Peyer's patch (tissue), 4 donors: ENCODE data around the gene CDKAL1.
"Not testable (repeated sequence)": the region's sequence is repeated elsewhere in the genome, so short reads cannot be mapped to it uniquely, and the experiment has no call there.

Experiments used
- POLR2A ChIP-seq, 2 donors: fragments of 450-650 bp; IDR thresholded peaks; one replicate each; pipeline ENCODE4 v1.5.1; 2017; ENCODE audit warnings: antibody characterized with exemption in 2 of 2, mild to moderate bottlenecking in 2 of 2, moderate library complexity in 2 of 2
- TF ChIP-seq, protein P1 (sequence below), 6 experiments: fragments of 450-650 bp in 4 of 6; fragments of 200-600 bp in 2 of 6; sonication (generic) in 1 of 6; IDR thresholded peaks; one replicate each; pipeline ENCODE4 v1.5.1; 2017 to 2019; ENCODE audit warnings: antibody characterized with exemption in 6 of 6, mild to moderate bottlenecking in 3 of 6, moderate library complexity in 1 of 6

DNA sequence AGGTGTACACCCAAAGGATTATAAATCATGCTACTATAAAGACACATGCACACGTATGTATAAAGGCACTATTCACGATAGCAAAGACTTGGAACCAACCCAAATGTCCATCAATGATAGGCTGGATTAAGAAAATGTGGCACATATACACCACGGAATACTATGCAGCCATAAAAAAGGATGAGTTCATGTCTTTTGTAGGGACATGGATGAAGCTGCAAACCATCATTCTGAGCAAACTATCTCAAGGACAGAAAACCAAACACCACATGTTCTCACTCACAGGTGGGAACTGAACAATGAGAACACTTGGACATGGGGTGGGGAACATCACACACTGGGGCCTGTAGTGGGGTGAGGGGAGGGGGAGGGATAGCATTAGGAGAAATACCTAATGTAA lies 9.0 kb upstream of the CDKAL1 start:
- TF ChIP-seq, protein P1, sequence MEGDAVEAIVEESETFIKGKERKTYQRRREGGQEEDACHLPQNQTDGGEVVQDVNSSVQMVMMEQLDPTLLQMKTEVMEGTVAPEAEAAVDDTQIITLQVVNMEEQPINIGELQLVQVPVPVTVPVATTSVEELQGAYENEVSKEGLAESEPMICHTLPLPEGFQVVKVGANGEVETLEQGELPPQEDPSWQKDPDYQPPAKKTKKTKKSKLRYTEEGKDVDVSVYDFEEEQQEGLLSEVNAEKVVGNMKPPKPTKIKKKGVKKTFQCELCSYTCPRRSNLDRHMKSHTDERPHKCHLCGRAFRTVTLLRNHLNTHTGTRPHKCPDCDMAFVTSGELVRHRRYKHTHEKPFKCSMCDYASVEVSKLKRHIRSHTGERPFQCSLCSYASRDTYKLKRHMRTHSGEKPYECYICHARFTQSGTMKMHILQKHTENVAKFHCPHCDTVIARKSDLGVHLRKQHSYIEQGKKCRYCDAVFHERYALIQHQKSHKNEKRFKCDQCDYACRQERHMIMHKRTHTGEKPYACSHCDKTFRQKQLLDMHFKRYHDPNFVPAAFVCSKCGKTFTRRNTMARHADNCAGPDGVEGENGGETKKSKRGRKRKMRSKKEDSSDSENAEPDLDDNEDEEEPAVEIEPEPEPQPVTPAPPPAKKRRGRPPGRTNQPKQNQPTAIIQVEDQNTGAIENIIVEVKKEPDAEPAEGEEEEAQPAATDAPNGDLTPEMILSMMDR (IDR thresholded peaks at IDR 0.05): not testable (repeated sequence)
- not testable (repeated sequence) for TF ChIP-seq POLR2A (IDR thresholded peaks at IDR 0.05)
